GM10266 (cell line): ENCODE results near the gene CFAP221.
A peak's percentile ranks its signal among the peaks of the same experiment; 100 is the strongest.

Experiments
- DNase-seq: peaks from one replicate; pipeline ENCODE4 v3.0.0; 2012; ENCODE audit errors: extremely low spot score
- CTCF ChIP-seq: IDR thresholded peaks from 2 replicates; pipeline ENCODE4 v1.5.1; 2012; ENCODE audit warnings: mild to moderate bottlenecking, low read depth; ENCODE audit not compliant: control insufficient read depth, insufficient read depth; ENCODE audit errors: missing control alignments

CFAP221 gene

DNA sequence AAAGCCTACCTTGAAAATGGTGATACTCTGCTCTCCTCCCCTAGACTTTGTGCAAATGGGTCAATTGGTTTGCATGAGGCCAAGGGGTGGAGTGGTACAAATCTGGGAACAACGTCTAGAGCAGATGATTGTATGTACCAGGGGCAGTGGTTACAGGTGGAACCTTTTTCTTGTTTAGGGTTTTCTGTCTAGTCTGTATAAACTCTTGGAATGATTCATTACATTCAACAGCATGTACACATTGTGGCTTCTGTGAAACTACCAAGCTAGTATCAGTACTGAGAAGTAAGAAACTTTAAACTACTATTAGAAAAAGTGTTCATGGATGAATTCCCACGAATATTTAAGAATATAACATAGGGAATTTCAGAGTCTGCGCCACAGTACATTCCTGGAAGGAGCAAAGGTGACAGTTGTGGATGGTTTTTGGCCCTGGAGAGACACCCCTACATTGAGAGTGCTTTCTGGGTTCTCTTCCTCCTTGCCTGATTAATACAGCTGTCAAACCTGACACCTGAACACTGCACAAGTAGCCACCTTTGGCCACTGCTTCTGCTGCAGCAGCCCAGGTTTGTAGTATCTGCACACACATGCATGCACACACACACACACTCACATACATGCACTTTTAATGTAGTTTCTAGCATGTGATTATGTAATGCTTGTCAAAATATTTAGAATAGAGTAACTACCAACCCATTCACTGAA lies 30.0 kb downstream of the CFAP221 start:
- peak; percentile 15 for DNase-seq
- no peak for TF ChIP-seq CTCF

- TF ChIP-seq CTCF, result no peak
- DNase-seq, result no peak
These were observed 30.6 kb downstream of the CFAP221 start for GRCh38 chr2:119574864-119575263.

- no peak for TF ChIP-seq CTCF
These were observed 31.2 kb downstream of the CFAP221 start for GRCh38 chr2:119575439-119575838.

GRCh38 chr2:119579424-119580295 lies 35.4 kb downstream of the CFAP221 start:
- DNase-seq, result no peak
- no peak for TF ChIP-seq CTCF

More at GRCh38 chr2:119575439-119575838, 31.2 kb downstream of the CFAP221 start:
- DNase-seq, result no peak

GRCh38 chr2:119580550-119581072 lies 36.4 kb downstream of the CFAP221 start:
- no peak for TF ChIP-seq CTCF

GRCh38 chr2:119583291-119583690 lies 39.0 kb downstream of the CFAP221 start:
- no peak for DNase-seq
- TF ChIP-seq CTCF, result no peak

More at GRCh38 chr2:119580550-119581072, 36.4 kb downstream of the CFAP221 start:
- no peak for DNase-seq
